H9 (cell line): ENCODE data around the gene PCDH9. TPM values are rescaled to one million over a fixed set of nuclear protein-coding genes. Genes with fewer than 3 reads are reported as not detected.

Experiments used
- DNase-seq: peaks from one replicate; pipeline ENCODE4 v3.0.0-alpha.2; 2017
- H2AFZ ChIP-seq: one replicate; pipeline ENCODE4 v1.6.1; 2013; ENCODE audit warnings: mild to moderate bottlenecking, low read length, control low read depth, moderate library complexity
- H2AK5ac ChIP-seq: 2 replicates; pipeline ENCODE4 v1.6.1; 2013; ENCODE audit warnings: low read length, control low read depth, mixed read lengths; ENCODE audit not compliant: insufficient read length
- H2BK120ac ChIP-seq: one replicate; pipeline ENCODE4 v1.6.1; 2013; ENCODE audit warnings: low read depth, mild to moderate bottlenecking, low read length, control low read depth, inconsistent platforms; ENCODE audit not compliant: poor library complexity, severe bottlenecking
- H2BK12ac ChIP-seq: 2 replicates; pipeline ENCODE4 v1.6.1; 2013; ENCODE audit warnings: low read length, control low read depth, mixed read lengths, low read depth; ENCODE audit not compliant: insufficient read length
- H2BK15ac ChIP-seq: 2 replicates; pipeline ENCODE4 v1.6.1; 2013; ENCODE audit warnings: low read depth, low read length, control low read depth
- H2BK20ac ChIP-seq: one replicate; pipeline ENCODE4 v1.6.1; 2013; ENCODE audit warnings: low read depth, mild to moderate bottlenecking, low read length, control low read depth, inconsistent platforms; ENCODE audit not compliant: poor library complexity, severe bottlenecking
- H2BK5ac ChIP-seq: 2 replicates; pipeline ENCODE4 v1.6.1; 2013; ENCODE audit warnings: low read length, control low read depth, mixed read lengths; ENCODE audit not compliant: insufficient read length
- H3K14ac ChIP-seq: 2 replicates; pipeline ENCODE4 v1.6.1; 2013; ENCODE audit warnings: low read length, control low read depth; ENCODE audit not compliant: insufficient read depth
- H3K18ac ChIP-seq: 2 replicates; pipeline ENCODE4 v1.6.1; 2013; ENCODE audit warnings: low read depth, mild to moderate bottlenecking, mixed read lengths, low read length, control low read depth; ENCODE audit not compliant: insufficient read length
- H3K23ac ChIP-seq: 2 replicates; pipeline ENCODE4 v1.6.1; 2013; ENCODE audit warnings: low read length, control low read depth, mixed read lengths, low read depth; ENCODE audit not compliant: insufficient read length
- H3K23me2 ChIP-seq: 2 replicates; pipeline ENCODE4 v1.6.1; 2013; ENCODE audit warnings: low read depth, mild to moderate bottlenecking, mixed read lengths, low read length, control low read depth; ENCODE audit not compliant: insufficient read length, poor library complexity, severe bottlenecking
- H3K27ac ChIP-seq: 2 replicates; pipeline ENCODE4 v1.5.1; 2013; ENCODE audit warnings: low read length, control low read depth, mixed read lengths, low read depth; ENCODE audit not compliant: insufficient read length
- H3K27me3 ChIP-seq: 2 replicates; pipeline ENCODE4 v1.6.1; 2013; ENCODE audit warnings: low read length, control low read depth, inconsistent platforms; ENCODE audit not compliant: insufficient read depth
- H3K4ac ChIP-seq: 2 replicates; pipeline ENCODE4 v1.6.1; 2013; ENCODE audit warnings: low read depth, mild to moderate bottlenecking, control low read depth, inconsistent platforms, low read length, moderate library complexity
- H3K4me1 ChIP-seq: 2 replicates; pipeline ENCODE4 v1.6.1; 2013; ENCODE audit warnings: low read length, control low read depth, inconsistent platforms; ENCODE audit not compliant: insufficient read depth
- H3K4me2 ChIP-seq: 2 replicates; pipeline ENCODE4 v1.6.1; 2013; ENCODE audit warnings: low read length, control low read depth, mixed read lengths; ENCODE audit not compliant: insufficient read length, insufficient read depth
- H3K56ac ChIP-seq: 2 replicates; pipeline ENCODE4 v1.6.1; 2013; ENCODE audit warnings: low read depth, mild to moderate bottlenecking, mixed read lengths, low read length, control low read depth; ENCODE audit not compliant: insufficient read length
- H3K79me1 ChIP-seq: 2 replicates; pipeline ENCODE4 v1.6.1; 2013; ENCODE audit warnings: low read depth, mild to moderate bottlenecking, moderate library complexity, low read length, control low read depth, inconsistent platforms; ENCODE audit not compliant: insufficient read depth, poor library complexity, severe bottlenecking
- H3K79me2 ChIP-seq: 2 replicates; pipeline ENCODE4 v1.6.1; 2013; ENCODE audit warnings: low read length, control low read depth, inconsistent platforms; ENCODE audit not compliant: insufficient read depth
- H3K9ac ChIP-seq: 2 replicates; pipeline ENCODE4 v1.6.1; 2013; ENCODE audit warnings: low read length, control low read depth, mixed read lengths; ENCODE audit not compliant: insufficient read length; ENCODE audit errors: extremely low read depth
- H3K9me3 ChIP-seq: one replicate; pipeline ENCODE4 v1.6.1; 2013; ENCODE audit warnings: low read depth, low read length, inconsistent platforms; ENCODE audit not compliant: control insufficient read depth
- H3T11ph ChIP-seq: one replicate; pipeline ENCODE4 v1.6.1; 2013; ENCODE audit warnings: mild to moderate bottlenecking, low read length, control low read depth, inconsistent platforms
- H4K20me1 ChIP-seq: one replicate; pipeline ENCODE4 v1.6.1; 2013; ENCODE audit not compliant: control insufficient read depth, insufficient read length, insufficient read depth
- H4K5ac ChIP-seq: 2 replicates; pipeline ENCODE4 v1.6.1; 2013; ENCODE audit warnings: low read depth, mild to moderate bottlenecking, mixed read lengths, low read length, control low read depth; ENCODE audit not compliant: insufficient read length
- H4K8ac ChIP-seq: replicated peaks from 2 replicates; pipeline ENCODE4 v1.6.1; 2013; ENCODE audit warnings: low read length, control low read depth, mixed read lengths, low read depth; ENCODE audit not compliant: insufficient read length
- H4K91ac ChIP-seq: 2 replicates; pipeline ENCODE4 v1.6.1; 2013; ENCODE audit warnings: low read depth, mild to moderate bottlenecking, moderate library complexity, mixed read lengths, low read length, control low read depth; ENCODE audit not compliant: insufficient read length
- H3K27ac Mint-ChIP-seq, 3 experiments: 2 replicates in 2 of 3; 3 replicates in 1 of 3; pipeline ENCODE4 v1.8.0; 2020 to 2021; ENCODE audit warnings: mixed read lengths in 3 of 3, mild to moderate bottlenecking in 1 of 3, moderate library complexity in 1 of 3
- H3K27me3 Mint-ChIP-seq: 2 replicates; pipeline ENCODE4 v1.8.0; 2021; ENCODE audit warnings: low read depth, mild to moderate bottlenecking, moderate library complexity, mixed read lengths
- H3K36me3 Mint-ChIP-seq, 3 experiments: 2 replicates in 2 of 3; 3 replicates in 1 of 3; pipeline ENCODE4 v1.8.0; 2020 to 2021; ENCODE audit warnings: low read depth in 3 of 3, mixed read lengths in 3 of 3; ENCODE audit not compliant: insufficient read depth in 1 of 3
- H3K4me1 Mint-ChIP-seq, 2 experiments: 2 replicates each; pipeline ENCODE4 v1.8.0; 2020; ENCODE audit warnings: mixed read lengths in 2 of 2
- H3K4me3 Mint-ChIP-seq, 2 experiments: 2 replicates in 1 of 2; 3 replicates in 1 of 2; pipeline ENCODE4 v1.8.0; 2020 to 2021; ENCODE audit warnings: mild to moderate bottlenecking in 2 of 2, mixed read lengths in 2 of 2, moderate library complexity in 1 of 2
- H3K9me3 Mint-ChIP-seq, 2 experiments: 2 replicates in 1 of 2; 3 replicates in 1 of 2; pipeline ENCODE4 v1.8.0; 2020; ENCODE audit warnings: mild to moderate bottlenecking in 2 of 2, mixed read lengths in 2 of 2, moderate library complexity in 1 of 2
- WGBS: extraction: QIAGEN DNeasy Blood & Tissue Kit; methylation state at CpG from one replicate; pipeline ENCODE4 v1.1.7; 2013; ENCODE audit warnings: missing lambda C conversion rate, low lambda C conversion rate, mixed read lengths; ENCODE audit not compliant: insufficient read length; ENCODE audit errors: extremely low coverage; 5-methylcytosine and 5-hydroxymethylcytosine counted together
- total RNA-seq: library from RNA; stranded (reverse); gene quantifications from 2 replicates; pipeline ENCODE4 v1.2.1, GENCODE V29; 2021
- TF ChIP-seq, protein P1 (sequence below): fragments of 200-600 bp; sonication (generic); conservative IDR thresholded peaks from 3 replicates; pipeline ENCODE4 v1.8.0; 2021; ENCODE audit warnings: antibody characterized with exemption, mild to moderate bottlenecking

The PCDH9 gene
- total RNA-seq, 1 experiment from 2014 or later: 0.11 TPM

GRCh38 chr13:66322936-66323335 lies 907.2 kb downstream of the PCDH9 start:
- Histone ChIP-seq H3K18ac (no peak overlapping the region), H3T11ph (no peak overlapping the region), H3K9ac (no peak overlapping the region), H3K4me2 (no peak overlapping the region), H2BK20ac (no peak overlapping the region), H2AK5ac (no peak overlapping the region), H3K27me3 (no peaks in the 10 kb centered on the region), H3K4me1 (peaks cover 2% of the 10 kb centered on the region; the same call in 1 of the 2 replicates), H3K27ac (no peak overlapping the region), H4K5ac (no peak overlapping the region), H3K23me2 (no peaks in the 10 kb centered on the region), H3K4ac (no peak overlapping the region), H2BK12ac (no peak overlapping the region), H3K79me1 (no peaks in the 10 kb centered on the region), H2BK120ac (no peak overlapping the region), H2BK5ac (no peak overlapping the region), H4K8ac (no peak overlapping the region), H2AFZ (no peak overlapping the region), H2BK15ac (no peak overlapping the region), H4K20me1 (no peaks in the 10 kb centered on the region), H3K9me3 (no peaks in the 10 kb centered on the region), H3K56ac (no peak overlapping the region), H3K23ac (no peak overlapping the region), H3K14ac (no peak overlapping the region), H3K79me2 (no peaks in the 10 kb centered on the region), H4K91ac (no peak overlapping the region)
- WGBS: no CpG with 5 or more reads among the region's 2 CpGs
- DNase-seq: no peak
- Mint-ChIP-seq H3K27me3 (no peaks in the 10 kb centered on the region), H3K4me3 (no peak overlapping the region), H3K4me1 (peaks cover 7% of the 10 kb centered on the region in 2 experiments), H3K27ac (no peak overlapping the region), H3K9me3 (no peaks in the 10 kb centered on the region; a peak in 1 of 5 replicates), H3K36me3 (no peaks in the 10 kb centered on the region)
- TF ChIP-seq, protein P1, sequence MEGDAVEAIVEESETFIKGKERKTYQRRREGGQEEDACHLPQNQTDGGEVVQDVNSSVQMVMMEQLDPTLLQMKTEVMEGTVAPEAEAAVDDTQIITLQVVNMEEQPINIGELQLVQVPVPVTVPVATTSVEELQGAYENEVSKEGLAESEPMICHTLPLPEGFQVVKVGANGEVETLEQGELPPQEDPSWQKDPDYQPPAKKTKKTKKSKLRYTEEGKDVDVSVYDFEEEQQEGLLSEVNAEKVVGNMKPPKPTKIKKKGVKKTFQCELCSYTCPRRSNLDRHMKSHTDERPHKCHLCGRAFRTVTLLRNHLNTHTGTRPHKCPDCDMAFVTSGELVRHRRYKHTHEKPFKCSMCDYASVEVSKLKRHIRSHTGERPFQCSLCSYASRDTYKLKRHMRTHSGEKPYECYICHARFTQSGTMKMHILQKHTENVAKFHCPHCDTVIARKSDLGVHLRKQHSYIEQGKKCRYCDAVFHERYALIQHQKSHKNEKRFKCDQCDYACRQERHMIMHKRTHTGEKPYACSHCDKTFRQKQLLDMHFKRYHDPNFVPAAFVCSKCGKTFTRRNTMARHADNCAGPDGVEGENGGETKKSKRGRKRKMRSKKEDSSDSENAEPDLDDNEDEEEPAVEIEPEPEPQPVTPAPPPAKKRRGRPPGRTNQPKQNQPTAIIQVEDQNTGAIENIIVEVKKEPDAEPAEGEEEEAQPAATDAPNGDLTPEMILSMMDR: no peak
